Stimulated activated CD8-positive, alpha-beta memory T cell treated with anti-CD3 and anti-CD28 coated beads, Interleukin-15, amount 100 ng/mL, for 4 hours (primary cell): ENCODE measurements around the gene SRP68.
A peak's percentile ranks its signal among the peaks of the same experiment; 100 is the strongest.

ENCODE experiments used
- DNase-seq, 2 donors: peaks; one replicate each; pipeline ENCODE4 v3.0.0-alpha.2; 2020; ENCODE audit warnings: low read depth in 2 of 2

SRP68 gene

DNA sequence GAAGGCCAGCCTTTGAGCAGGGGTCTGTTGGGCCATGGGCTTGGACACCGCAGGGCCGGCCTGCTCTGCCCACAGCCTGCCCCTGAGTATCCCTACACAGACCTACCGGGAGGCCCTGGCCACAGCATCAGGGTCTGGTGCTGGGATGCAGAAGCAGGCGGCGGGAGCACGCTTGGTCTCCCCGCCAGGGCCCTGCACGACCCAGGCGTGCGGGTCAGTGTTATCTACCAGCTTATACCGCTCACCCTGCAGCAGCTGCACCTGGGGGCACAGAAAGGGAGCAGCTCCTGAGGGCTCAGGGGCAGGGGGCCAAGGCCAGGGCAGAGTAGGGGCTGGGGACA lies 54.0 kb downstream of the SRP68 start:
- DNase-seq = no peak

DNA sequence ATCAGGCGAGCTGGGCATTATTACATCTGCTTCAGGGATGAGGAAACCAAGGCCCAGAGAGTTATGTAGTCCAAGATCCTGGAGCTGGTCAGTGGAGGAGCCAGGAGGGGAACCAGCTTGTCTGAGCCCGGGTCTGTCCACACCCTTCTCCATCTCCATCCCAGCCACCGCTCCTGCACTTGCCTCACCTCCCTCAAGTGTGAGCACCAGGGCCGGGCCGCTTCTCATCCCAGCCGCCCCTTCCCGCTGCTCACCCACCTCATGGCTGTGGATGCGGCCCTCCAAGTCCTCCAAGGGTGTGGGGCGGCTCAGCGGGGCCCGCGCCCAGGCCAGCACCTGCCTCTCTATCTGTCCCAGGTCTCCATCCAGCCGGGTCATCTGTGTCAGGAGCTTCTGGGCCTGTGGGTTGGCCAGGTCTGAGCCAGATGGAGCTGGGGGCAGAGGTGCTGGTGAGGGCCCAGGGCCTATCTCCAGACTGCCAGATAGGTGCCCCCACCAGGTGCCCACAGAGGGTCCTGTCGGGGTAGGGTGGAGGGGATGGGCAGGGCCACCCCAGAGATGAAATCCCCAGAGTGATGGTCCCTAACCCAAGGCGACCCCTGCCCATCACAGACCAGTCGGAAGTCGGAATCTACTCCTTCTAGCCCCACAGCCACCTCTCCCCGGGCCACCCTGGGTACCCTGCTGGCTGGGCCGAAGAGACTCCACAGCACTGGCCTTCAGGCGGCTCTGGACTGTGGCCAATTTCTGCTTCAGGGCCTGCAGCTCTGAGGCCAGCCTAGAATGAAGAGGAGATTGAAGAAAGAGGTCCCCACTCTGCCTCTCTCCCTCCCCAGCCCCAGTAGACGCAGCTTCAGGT lies 54.6 kb downstream of the SRP68 start:
- DNase-seq = no peak

DNA sequence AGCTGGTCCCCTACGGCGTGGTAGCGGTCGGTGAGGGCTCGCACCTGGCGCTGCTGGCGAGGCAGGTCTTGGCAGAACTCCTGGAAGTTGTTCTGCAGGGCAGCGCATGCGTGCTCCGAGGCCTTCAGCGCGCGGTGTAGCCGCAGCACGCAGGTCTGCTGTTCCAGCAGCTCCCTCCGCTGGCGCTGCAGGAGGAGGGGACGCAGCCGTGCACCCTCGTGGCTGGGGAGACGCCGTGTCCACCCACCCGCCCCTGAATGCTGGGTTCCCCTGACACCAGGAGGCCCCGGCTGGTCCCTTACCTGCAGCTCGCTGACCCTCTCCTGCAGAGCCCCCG lies 57.4 kb downstream of the SRP68 start:
- DNase-seq = no peak

DNA sequence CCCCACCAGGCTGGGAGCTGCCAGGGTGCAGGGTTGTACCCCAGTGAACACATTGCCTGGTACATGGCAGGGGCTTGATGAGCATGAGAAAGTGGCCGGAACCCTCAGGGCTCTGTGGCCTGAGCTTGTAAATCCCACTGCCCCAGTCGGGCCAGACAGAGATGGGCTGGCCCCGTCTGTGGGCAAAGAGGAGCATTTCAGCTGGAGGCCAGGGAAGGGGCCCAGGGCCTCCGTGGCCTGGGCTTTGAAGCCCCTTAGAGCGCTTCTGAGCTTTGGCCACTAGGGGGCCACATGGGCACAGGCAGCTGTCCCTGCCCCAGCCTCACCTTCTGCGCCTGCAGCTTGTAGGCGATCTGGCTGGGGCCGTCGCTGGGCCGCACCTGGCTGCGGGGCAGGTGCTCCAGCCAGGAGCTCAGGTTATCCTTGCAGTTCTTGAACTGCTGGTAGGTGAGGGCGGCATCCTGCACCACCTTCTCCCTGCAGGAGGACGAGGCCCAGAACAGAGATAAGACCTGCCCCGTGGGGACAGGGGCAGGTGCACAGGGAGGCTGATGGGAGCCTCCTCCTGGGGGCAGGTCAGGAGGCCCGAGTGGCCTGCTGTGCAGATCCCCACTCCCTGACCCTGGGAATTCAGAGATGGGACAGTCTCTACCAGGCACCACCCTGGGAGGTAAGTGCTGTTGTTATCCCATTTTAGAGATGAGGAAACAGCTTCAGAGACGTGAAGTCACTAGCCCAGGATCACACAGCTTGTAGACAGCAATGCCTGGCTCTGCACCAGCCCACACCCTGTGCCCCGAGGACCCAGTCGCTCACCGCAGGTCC lies 58.0 kb downstream of the SRP68 start:
- peak; percentile 33 to 51 for DNase-seq

DNA sequence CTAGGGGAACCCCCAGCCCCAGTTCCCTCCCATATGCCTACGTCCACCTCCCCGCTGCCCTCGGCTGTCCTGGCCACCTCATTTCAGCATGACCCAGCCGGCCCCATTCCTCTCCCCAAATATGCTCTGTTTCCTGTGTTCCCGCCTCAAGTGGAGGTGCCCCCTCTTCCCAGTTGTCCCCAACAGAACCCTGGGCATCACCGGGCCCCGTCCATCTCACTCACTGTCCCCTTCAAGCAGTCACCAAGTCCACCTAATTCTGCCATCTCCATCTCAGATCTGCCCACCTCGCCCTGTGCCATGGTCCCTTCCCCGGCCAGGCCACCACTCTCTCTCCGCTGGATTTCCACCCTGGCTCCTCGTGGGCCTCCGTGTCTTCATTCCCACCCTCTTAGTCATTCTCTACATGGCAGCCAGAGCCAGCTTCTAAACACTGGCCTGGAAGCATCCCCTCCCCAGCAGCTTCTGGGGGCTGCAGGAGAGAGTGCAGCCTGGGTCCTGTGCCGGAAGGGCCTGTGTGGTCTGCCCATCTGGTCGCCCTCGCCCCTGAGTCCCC lies 58.9 kb downstream of the SRP68 start:
- no peak for DNase-seq

DNA sequence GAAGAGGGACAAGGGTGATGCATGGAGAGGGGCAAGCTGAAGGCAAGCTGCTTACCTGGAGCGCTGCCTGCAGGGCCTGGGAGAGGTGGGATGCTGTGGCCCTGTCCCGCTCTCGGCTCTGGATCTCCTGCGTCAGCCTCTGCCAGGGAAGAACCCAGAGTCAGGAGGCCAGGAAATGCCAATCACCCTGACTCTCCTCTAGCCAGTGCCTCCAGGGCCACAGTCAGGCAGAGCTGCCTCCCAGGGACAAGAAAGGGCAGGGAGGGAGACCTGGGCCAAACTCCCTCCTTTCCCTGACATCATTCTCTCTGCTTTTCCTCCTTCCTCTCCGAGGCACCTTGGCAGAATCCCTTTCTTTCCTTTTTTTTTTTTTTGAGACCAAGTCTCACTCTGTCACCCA lies 60.4 kb downstream of the SRP68 start:
- DNase-seq = no peak

DNA sequence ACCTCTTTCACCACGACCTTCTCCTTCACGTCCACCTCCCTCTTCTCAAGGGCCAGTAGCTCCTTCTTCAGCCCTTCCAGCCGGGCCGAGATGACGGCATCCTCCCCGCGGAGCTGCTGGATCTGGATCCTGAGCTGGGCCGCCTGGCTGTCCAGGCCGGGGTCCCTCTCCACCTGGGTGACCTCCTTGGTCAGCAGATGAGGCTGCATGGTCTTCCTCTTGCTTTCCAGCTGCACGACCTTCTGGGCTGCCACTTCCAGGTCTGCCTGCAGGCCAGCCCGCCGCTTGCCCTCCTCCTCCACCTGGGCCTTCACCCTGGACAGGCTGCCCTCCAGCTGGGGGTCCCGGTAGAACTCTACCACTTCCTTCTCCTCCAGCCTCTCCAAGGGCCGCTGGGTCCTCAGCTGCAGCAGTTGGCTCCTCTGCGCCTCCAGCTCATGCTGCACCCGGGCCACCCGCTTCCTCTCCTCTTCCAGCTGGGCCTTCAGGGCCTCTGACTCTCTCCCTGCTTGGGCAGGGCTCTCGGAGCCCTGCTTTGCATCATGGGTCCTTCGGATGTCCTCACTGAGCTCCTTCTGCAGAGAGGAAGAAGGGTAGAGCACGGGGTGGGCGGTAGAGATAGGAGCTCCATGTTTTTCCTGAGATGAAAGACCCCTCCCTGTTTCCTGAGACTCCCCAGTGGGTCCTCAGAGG lies 62.2 kb downstream of the SRP68 start:
- DNase-seq = no peak

DNA sequence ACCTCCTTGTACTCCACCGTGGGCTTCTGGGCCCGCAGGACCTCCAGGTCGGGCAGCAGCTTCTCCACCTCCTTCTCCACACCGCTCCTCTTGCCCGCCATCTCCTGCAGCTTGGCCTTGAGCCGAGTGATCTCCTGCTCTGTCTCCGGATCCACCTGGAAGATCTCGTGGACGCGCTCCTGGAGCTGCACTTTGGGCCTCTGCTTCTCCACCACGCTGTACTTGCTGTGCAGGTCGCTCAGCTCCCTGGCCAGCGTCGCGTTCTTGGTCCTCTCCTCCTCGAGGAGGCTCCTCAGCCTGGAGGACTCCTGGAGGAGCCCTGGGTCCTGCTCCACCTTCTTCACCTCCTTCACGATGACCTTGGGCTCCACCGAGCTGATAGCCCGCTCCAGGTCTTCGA lies 62.9 kb downstream of the SRP68 start:
- DNase-seq = no peak

DNA sequence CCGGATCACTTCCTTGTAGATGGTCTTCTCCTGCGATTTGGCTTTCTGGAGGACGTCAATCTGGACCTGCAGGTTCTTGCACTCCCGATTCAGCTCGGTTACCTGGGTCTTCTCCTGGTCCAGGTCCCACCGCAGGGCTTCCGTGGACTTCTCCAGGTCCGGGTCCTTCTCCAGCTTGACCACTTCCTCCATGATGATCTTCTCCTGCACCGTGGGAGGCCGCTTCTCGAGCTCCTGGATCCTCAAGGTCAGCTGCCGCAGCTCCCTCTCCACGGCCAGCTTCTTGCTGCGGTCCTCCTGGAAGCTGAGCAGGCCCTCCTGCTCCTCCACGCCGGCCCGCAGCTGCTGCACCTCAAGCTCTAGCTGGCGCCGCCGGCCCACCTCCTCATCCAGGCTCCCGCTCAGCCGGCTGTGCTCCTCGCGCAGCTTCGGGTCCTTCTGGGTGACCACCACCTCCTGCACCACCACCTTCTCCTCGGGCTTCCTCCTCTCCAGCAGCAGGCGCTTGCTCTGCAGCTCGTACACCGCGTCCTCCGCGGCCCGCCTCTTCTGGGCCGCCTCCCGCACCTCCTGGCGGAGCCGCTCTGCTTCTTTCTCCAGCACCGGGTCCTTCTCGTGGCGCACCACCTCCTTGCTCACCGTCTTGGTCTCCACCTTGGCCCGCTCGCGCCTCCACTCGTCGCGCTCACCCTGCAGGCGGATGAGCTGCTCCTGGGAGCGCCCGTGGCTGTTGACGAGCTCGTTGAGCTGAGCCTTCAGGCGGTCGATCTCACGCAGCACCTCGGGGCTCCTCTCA lies 63.5 kb downstream of the SRP68 start:
- DNase-seq = no peak

DNA sequence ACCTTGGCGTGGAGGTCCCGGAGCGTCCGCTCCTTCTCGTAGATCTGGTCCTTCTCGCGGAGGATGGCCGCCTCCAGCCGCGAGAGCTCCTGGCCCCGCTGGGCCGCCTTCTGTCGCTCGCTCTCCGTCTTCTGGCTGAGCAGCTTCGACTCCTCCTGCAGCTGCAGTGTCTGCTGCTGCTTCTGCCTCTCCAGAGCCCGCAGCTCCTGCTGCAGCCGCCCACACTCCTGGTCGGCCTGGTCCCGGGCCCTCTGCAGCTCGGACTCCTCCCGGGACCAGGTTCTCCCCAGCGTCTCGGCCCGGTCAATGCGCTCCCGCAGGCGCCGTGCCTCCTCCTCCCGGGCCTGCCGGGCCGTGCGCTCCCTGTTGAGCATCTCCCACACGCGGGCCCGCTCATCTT lies 64.1 kb downstream of the SRP68 start:
- no peak for DNase-seq

DNA sequence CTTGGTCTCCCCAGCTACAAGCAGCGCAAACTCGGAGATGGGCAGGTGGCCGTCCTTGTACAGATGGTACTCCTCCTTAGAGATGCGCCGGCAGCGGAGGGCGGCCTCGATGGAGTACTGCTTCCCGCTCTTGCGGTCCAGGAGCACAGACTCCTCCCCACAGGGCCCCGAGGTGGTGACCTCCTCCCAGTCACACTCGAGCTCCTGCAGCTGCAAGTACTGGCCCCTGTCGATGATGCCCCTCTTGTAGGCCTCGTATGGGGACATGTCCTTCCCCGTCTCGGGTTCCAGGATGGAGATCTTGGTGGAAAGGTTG lies 64.5 kb downstream of the SRP68 start:
- DNase-seq = no peak

DNA sequence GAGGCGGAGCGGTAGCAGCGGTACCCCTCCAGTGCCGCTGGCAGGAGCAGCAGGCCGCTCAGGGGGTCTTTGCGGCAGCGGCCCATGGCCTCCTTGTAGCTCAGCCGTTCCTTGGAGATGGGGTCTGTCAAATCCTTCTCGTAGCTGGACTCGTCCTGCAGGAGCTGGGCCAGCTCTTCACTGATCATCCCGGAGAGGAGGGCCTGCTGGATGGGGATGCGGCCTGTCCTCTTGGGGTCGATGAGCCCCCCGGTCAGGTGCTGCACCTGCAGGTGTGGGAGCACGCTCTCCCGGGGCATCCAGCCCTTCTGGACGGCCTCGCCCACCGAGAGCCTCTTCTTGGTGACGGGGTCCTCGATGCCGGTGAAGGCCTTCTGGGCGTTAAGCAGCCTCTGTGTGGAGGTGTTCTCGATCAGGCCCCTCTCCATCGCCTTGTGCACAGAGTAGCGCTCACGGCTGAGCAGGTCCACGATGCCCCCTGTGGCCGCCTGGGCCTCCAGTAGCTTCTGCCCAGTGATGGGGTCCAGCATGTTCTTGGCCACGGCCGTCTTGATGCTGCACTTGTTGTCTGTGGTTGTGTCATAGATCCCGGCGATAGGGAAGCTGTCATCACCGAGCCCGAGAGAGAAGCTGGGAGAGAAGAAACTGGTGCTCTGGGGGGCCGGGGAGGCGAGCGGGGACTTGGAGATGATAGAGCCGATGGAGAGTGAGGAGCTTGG lies 65.0 kb downstream of the SRP68 start:
- DNase-seq = no peak

DNA sequence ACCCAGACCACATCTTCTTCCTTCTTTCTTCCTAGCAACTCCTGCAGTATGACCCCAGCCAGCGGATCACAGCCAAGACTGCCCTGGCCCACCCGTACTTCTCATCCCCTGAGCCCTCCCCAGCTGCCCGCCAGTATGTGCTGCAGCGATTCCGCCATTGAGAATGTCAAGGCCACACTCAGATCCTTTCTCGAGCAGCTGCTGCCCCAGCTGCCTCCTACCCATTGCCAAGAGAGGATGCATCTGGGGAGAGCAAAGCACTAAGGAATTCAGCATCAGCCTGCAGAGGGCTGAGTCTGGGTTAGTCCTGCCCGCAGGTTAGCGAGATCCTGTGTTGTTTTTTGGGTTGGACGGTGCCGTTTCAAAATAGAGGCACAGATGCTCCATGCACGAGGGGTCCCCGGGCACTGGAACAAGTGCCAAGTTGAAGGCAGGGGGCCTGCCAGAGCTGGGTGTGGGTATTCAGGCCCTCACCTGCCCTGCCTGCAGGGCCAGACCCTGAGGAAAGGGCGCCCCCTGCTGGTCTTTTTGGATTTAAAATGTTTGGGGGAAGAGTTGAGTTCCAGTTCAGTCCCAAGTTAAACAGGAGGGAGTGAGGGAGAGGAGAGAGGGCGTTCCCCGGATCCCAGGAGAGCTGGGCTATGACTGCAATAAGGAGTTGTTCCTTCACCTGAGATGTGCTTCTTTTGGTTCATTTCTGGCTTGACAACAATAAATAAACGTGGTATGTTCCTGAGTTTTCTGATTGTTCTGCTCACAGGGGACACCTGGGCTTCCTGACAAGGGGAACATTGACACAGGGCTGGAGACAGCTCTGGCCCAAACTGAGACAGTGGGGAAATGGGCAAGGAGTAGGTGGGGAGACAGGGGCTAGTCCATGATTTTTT lies 66.8 kb downstream of the SRP68 start:
- peak; percentile 27 to 64 for DNase-seq

DNA sequence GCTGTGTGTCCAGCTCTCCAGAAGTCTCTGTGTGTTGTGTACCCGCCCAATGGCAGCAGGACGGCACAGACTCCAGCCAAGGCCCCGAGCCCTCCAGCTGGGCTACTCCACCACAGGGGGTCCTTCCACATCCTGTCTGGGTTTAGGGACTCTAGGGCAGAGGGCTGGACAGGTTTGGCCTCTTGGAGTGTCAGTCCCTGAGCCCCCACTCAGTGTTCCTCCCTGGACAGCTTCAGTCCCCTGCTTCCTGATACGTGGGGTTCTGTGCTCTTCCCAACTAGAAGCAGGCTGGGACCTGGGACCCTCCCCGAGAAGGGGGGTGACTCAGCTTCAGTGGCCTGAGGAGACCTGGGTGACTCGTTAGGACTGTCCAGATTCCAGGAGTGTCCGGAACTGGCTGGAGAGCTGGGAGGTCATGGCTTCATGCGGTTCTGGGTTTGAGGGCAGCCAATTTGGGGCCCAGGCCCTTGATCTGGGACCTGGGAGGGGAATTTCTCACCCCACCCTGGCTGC lies 67.5 kb downstream of the SRP68 start:
- DNase-seq = no peak

DNA sequence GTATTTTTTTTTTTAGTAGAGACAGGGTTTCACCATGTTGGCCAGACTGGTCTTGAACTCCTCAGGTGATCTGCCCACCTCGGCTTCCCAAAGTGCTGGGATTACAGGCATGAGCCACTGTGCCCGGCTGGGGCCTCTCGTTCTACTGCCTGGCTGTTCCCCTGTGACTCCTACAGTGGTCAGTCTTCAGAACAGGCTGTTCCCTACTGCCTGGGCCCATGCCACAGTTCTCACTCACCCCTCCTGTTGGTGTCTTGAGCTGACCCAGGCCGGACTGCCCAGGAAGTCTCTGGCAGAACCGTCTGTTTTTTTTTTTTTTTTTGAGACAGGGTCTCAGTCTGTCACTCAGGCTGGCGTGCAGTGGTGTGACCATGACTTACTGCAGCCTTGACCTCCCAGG lies 68.4 kb downstream of the SRP68 start:
- no peak for DNase-seq

DNA sequence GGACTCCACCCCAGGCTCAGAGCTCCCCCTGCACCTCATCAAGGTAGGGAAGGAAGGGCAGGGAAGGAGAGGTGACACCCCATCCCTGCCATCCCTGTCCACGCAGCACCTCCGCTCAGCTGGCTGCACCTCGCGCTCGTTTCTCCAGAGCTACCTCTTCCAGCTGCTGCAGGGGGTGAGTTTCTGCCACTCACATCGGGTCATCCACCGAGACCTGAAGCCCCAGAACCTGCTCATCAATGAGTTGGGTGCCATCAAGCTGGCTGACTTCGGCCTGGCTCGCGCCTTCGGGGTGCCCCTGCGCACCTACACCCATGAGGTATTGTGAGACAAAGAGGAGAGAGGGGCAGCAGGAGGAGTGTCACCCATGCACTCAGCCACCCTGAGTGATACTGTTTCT lies 70.2 kb downstream of the SRP68 start:
- DNase-seq = no peak

DNA sequence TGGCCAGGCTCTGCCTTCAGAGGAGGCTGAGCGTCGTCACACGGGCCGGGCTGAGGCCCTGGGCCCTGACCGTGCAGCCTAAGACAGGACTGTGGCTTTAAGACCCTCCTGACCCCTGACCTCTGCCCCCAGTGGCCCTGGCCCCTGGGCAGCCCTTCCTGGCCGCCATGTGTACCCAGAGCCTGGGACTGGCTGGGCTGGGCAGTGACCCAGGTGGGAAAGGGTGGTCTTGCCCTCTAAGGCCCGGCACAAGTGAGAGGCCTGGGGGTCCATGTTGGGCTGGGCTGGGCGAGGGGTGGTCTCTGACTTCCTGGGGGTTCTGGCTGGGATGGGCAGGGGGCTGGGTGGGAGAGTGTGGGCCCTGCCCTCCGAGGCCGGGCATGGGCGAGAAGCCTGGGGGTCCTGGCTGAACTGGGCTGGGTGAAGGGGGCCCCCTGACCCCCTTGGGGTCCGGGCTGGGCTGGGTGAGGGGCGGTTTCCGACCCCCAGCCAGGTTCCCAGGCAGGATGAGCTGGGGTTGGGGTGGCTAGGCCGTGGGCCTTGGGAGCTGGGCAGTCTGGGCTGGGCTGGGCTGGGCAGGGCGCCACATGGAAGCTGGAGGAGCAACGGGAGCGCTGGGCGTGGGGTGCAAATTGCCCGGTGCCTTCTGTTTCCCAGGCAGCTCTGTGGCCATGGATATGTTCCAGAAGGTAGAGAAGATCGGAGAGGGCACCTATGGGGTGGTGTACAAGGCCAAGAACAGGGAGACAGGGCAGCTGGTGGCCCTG lies 71.4 kb downstream of the SRP68 start, which contains the start of gene CDK3:
CDK3 (plus strand) TSS at position 101 of the 767 bp plus-strand sequence; CDS start at position 672, 571 bp downstream.
- DNase-seq = no peak

DNA sequence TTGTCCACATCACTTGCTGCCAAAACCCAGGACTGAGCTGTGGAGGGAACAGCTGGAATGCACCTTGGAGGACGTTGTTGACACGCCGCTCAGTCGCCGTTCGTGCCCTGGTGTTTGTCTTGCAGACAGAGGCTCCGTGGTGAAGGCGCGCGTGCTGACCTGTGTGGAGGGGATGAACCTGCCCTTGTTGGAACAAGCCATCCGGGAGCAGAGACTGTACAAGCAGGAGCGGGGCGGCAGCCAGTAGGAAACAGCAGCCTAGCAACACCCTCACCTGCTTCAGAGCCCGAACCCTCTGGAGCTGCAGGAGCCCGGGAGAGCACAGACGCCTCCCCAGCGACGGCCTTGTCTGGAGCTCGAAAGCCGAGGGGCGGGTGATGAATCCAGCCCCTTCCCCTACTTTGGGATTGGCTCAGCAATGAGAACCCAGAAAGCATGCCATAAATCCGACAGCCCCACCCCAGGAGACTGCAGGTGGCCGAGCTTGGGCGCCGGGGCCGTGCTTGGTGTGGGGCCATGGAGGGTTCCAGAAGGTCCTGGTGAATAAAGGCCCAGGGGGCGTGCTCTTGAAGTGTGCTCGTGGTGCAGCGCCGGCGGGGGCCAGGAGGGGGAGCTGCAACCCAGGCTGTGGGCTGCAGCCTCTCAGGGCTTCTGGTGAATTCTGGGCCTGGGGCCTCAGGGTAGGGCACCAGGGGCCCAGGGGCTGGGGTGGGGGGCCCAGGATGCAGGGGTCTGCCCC lies 72.1 kb downstream of the SRP68 start:
- no peak for DNase-seq
